Stomach (tissue), 4 donors: Measurements from ENCODE around the gene POLR3G.

Experiments
- POLR2A ChIP-seq, 4 donors: fragments of 450-650 bp; IDR thresholded peaks; one replicate each; pipeline ENCODE4 v1.6.1; 2016; ENCODE audit warnings: antibody characterized with exemption in 4 of 4, control low read depth in 2 of 4, mild to moderate bottlenecking in 1 of 4, moderate library complexity in 1 of 4
- TF ChIP-seq, protein P1 (sequence below), 7 experiments: fragments of 450-650 bp in 4 of 7; fragments of 200-600 bp in 3 of 7; sonication (generic) in 3 of 7; IDR thresholded peaks; one replicate each; pipeline ENCODE4 v1.5.1; 2016 to 2019; ENCODE audit warnings: antibody characterized with exemption in 7 of 7, control low read depth in 2 of 7, mild to moderate bottlenecking in 1 of 7

DNA sequence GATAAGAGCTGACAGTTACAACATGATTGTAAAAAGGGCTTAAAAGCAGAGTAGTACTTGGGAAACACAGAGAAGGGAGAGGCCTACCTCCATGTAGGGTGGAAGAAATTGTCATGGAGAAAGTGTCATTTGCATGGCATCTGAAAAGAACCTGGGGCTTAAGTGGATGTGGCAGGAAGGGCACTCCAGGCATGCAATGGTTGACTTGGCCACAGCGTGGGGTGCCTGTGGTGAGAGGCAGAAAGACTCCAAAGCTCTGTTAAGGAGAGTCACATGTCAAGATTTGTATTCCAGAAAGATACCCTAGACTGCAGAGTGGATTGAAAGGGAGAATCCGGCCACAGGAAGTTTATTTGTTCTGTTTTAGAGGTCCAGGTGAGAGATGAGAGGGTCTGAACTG is 2.4 kb downstream of the POLR3G start:
- TF ChIP-seq, protein P1, sequence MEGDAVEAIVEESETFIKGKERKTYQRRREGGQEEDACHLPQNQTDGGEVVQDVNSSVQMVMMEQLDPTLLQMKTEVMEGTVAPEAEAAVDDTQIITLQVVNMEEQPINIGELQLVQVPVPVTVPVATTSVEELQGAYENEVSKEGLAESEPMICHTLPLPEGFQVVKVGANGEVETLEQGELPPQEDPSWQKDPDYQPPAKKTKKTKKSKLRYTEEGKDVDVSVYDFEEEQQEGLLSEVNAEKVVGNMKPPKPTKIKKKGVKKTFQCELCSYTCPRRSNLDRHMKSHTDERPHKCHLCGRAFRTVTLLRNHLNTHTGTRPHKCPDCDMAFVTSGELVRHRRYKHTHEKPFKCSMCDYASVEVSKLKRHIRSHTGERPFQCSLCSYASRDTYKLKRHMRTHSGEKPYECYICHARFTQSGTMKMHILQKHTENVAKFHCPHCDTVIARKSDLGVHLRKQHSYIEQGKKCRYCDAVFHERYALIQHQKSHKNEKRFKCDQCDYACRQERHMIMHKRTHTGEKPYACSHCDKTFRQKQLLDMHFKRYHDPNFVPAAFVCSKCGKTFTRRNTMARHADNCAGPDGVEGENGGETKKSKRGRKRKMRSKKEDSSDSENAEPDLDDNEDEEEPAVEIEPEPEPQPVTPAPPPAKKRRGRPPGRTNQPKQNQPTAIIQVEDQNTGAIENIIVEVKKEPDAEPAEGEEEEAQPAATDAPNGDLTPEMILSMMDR (IDR thresholded peaks at IDR 0.05): no peak
- no peak for TF ChIP-seq POLR2A (IDR thresholded peaks at IDR 0.05)
